C4-2B (cell line): ENCODE results near the gene GATAD2B.

Source experiments
- ZFX ChIP-seq: fragments of 450-650 bp; IDR thresholded peaks from 2 replicates; pipeline ENCODE4 v1.6.1; 2017
- TF ChIP-seq, protein P1 (sequence below): fragments of 450-650 bp; conservative IDR thresholded peaks from 2 replicates; pipeline ENCODE4 v1.5.1; 2017; ENCODE audit warnings: mild to moderate bottlenecking

DNA sequence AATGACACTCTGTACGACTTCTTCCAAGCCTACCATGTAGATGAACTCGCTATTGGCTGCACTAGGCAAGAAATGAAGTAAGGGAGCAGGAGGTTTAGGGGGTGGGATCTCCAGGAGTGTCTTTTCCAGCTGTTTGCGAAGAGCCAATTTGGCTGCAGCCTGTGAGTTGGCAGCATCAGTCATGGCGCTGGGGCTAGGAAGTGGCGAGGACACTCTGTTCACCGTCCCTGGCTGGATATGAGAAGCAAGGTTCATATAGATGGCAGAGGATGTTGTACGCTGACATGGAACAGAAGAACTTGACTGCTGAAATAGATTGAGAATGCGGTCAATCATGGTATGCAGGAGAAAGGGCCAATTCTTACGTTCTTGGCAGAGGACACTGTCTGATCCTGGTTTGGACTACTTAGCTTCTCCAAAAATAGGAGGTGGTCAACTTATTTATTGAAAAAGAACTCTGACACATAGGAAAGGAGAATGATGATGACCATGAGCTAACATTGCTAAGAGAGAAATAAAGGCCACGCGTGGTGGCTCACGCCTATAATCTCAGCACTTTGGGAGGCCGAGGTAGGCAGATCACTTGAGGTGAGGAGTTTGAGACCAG, 106.4 kb downstream of the GATAD2B start:
- TF ChIP-seq, protein P1, sequence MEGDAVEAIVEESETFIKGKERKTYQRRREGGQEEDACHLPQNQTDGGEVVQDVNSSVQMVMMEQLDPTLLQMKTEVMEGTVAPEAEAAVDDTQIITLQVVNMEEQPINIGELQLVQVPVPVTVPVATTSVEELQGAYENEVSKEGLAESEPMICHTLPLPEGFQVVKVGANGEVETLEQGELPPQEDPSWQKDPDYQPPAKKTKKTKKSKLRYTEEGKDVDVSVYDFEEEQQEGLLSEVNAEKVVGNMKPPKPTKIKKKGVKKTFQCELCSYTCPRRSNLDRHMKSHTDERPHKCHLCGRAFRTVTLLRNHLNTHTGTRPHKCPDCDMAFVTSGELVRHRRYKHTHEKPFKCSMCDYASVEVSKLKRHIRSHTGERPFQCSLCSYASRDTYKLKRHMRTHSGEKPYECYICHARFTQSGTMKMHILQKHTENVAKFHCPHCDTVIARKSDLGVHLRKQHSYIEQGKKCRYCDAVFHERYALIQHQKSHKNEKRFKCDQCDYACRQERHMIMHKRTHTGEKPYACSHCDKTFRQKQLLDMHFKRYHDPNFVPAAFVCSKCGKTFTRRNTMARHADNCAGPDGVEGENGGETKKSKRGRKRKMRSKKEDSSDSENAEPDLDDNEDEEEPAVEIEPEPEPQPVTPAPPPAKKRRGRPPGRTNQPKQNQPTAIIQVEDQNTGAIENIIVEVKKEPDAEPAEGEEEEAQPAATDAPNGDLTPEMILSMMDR = no peak
- no peak for TF ChIP-seq ZFX
